GM18499 (cell line): ENCODE results near the gene PIP4K2C.

ENCODE experiments used
- ATAC-seq: cut with Tn5 transposase; IDR thresholded peaks from one replicate; pipeline ENCODE4 v1.9.1; 2021; ENCODE audit warnings: moderate number of reproducible peaks; ENCODE audit not compliant: insufficient read depth, unreplicated experiment

PIP4K2C gene

DNA sequence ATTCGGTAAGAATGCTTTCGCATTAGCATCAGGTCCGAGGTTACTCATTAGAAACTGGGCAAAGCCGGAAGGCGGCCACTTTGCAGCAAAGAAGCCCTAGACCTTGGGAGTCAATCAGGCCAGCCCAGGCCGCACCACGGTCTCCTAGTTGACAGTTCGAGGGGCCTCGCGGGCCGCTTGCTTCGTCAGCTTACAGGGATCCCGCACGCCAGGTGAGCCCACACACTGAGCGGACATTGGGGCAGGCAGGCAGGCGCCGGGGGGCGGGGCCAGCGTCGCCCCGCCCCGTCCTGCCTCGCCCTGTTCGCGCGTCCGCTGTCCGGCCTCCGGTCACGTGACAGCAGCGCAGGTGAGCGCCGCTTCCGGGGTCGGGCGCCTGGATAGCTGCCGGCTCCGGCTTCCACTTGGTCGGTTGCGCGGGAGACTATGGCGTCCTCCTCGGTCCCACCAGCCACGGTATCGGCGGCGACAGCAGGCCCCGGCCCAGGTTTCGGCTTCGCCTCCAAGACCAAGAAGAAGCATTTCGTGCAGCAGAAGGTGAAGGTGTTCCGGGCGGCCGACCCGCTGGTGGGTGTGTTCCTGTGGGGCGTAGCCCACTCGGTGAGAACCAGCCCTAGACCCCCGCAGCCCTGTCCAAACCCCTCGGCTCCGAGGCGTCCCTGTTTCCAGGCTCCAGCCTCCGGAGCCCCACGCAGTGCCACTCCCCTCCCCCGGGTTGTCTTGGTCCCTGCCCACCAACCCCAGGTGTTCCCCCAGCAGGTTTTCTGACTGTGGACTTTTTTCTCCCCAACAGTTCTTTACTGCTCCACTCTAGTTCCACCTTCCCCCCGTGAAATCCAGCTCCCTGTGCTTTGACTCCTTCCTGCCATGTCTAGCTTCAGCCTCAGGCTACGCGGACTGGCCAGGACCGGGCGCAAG, at the start of gene PIP4K2C:
Gene PIP4K2C, plus strand, starts transcription at position 329 of the 918 bp plus-strand sequence. Its CDS starts 98 bp downstream, at position 427.
- ATAC-seq: no peak

DNA sequence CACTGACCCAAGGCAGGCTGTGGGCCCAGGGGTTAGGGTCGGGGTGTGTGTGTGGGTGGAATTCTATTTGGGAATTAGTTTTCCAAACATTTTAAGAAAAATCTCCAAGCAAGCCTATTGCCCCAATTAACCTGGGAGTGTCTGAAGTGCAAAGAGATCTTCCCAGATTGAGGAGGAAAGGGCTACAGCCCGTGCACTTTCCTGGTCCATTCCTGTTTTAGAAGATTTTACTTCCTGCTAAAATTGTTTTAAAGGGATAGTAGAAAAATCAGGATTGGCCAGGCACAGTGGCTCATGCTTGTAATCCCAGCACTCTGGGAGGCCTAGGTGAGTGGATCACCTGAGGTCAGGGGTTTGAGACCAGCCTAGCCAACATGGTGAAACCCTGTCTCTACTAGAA, 49.3 kb upstream of the PIP4K2C start:
- no peak for ATAC-seq

DNA sequence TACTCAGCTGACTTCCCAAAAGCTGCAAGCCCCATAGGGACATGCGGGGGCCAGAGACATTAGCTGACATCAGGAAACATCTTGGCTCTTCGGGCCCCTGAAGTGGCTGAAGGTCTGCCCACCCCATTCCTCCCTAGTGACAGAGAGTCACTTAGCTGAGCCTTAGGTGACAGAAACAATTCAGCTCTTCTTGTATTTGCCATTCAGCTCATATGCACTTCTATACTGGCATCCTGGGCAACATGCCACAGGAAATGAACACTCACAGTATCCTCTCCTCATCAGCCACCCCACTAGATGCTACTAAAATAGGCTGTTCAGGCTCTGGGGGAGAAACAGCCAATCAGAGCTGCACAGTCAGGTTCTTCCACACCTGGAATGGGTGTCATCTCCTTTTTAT, 47.4 kb upstream of the PIP4K2C start:
- no peak for ATAC-seq

DNA sequence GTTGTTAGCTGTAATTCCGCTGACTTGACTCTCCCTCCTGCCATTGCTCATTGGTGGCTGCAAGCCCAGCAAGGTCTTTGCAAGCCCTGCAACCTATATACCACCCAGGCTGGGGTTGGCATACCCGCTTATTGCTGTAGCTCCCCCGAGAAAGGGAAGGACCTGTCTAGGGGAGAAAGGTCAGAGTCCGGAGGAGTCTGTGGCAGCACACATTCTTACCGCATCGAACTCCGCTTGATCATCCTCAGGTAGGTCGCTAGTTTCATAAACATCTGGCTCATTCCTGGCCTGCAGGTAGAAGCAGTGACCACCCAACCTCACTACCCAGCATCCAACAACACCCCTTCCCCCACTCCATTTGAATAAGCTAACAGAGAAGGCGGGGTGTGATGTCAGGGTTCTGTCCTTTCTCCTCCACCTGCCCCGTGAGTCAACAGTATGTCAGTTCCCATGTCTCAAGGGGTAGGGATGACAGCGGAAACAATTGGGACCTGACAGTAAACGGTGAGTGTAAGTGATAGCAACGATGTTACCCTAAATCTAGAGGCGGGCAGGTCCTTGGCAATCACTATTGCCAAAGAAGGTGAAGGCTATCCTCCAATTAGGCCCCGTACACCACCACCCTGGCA, 45.1 kb upstream of the PIP4K2C start:
- no peak for ATAC-seq

DNA sequence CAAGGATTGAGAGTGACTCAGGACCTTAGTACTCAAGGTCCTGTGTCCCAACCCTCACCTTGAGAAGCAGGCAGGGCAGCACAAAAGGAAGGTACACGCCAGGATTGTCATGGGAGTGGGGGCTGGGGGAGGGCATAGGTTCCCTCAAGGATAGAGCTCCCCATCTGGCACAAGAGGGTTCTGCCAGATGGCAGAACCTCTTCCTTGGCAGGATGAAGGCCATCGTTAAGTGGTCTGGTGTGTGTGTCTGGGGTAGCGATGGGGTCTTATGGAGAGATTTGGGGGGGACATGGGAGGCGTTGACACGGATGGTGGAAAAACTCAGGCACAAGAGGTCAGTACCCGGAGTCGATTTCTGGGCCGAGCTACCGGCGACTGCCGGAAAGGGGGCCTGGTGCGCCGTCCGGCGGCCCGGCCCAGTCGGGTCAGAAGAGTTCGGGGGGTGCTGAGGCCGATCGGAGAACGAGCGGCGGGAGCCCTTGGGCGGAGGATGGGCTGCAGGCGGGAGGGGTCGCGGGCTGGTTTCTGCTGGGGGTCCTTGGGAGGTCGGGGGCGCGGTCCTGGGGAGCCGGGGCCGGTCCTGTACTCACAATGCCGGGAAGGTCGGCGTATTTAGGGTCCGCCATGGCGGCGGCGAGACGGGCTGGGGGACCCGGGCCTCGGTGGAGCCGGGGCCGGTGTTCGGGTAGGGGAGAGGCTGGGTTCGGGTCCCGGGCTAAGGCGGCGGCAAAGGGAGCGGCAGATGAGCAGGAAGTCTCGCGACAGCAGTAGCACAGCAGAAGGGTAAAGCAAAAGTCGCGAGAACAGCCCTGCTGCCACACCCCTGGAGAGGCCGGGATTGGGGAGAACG, 44.3 kb upstream of the PIP4K2C start, which contains the start of gene DCTN2:
Gene DCTN2, minus strand, starts transcription at position 755 of the 850 bp plus-strand sequence. Its CDS starts 129 bp downstream, at position 626.
- ATAC-seq: peak; percentile 97

DNA sequence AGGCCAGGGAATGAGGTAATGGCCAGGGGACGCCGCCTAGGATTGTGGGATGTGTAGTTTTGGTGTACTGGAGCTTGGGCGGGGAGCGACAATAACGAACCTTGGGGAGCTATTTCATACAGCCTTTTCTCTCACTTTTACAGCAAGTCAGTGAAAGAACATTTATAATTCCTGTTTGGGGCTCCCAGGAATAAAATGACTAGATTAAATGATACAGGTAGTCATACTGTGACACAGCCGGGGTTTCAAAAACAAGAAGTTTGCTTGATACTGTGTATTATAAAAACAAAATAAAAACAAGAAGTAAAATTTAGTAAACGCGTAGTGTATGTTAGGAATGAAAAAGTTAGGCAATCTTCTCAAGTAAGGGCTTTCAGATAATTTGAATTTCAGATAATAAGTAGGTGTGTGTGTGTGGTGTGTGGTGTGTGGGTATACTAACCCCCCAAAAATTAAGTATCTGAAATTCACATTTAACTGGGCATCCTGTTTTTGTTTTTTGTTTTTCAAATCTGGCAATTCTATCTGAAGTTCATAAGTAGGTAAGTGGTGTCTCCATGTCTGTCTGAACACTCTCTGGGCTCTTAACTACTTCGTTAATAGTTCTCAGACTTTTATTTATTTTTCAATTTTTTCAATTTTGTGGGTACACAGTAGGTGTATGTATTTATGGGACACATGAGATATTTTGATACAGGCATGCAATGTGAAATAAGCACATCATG, 43.5 kb upstream of the PIP4K2C start:
- ATAC-seq: no peak

DNA sequence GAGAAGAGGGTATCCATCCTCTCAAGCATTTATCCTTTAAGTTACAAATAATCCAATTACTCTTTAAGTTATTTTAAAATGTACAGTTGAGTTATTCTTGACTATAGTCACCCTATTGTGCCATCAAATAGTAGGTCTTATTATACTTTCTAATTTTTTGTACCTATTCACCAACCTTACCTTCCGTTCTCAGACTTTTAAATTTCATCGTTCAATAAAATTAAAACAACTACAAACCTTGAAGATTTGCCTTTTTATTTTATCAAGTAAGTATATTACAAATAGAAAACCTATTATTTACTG, 43.0 kb upstream of the PIP4K2C start:
- ATAC-seq: no peak

DNA sequence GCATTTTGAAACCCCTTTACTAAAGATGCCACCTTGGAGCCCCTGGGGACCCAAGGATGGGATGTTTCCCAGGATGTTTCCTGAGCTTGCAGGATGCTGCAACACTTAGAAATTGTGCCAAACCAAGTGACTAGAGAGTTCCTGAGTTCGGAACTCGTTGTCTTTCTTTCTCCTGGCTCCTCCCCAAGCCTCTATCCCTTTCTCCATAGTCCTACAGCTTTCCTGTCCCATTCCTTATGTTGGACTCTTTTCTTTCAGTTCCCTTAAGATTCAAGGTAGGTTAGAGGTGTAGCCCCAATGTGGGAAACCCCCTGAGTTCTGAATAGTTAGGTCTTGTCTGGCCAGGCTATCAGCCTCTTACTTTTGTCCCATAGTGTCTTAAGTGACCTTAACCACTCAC, 42.5 kb upstream of the PIP4K2C start:
- ATAC-seq: no peak

DNA sequence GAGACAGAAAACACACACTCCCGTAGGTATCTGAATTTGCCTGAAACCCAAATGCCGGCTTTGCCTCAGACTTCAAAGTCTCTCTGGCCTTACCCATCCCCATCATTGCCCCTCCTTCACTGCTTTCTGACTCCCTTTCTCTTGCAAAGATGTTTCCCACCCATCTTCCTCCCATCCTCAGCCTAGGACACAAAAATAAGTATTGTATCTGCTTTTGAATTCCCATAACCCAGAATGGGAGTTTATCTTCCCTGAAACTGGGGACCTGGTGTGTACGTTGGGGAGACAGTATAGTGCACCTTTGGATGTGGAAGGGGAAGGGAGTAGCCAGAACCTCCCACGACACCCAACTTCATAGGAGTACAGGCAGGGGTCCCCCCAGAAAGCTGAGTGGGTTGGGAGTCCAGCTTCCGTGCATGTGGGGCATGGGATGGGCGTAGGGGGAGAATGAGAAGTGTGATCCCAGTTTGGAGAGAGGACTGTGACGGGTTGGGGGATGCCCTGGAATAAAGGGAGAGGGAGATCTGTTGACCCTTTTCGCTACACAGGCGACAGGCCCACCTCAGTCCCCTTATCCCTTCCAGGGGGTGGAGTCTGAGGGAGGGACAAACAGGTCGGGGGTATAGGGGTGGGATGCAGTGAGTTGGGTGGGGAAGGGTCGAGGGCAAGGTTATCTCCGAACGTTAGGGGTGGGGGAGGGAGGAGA, 41.6 kb upstream of the PIP4K2C start:
- no peak for ATAC-seq

DNA sequence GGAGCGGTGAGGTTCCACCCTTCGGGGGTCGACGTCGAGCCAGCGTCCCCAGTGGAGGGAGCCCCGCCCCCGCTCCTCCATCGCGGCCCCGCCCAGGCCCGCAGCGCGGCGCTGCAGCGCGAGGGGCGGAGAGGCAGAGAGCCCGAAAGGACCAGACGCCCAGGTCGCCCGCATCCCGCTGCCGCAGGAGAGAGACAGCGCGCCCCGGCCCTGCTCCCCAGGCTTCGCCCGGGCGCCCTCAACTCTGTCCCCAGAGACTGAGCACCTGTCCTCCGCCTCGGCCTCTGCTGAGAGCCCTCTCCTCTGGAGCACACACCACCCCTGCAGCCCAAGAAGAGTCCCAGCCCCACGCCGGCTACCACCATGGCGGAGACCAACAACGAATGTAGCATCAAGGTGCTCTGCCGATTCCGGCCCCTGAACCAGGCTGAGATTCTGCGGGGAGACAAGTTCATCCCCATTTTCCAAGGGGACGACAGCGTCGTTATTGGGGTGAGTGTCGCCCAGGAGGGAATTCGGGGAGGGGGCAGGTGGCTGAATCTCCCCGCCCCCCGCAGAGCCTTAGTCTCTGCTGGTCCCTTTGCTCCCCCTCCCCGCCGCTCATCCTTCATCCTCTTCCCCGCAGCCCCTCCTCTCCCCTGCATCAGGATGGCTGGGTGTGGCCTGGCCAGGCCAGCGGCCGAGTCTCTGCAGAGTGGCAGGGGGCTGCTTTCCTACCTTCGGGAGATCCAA, 40.9 kb upstream of the PIP4K2C start, which contains the start of gene KIF5A:
Gene KIF5A, plus strand, starts transcription at position 136 of the 732 bp plus-strand sequence. Its CDS starts 228 bp downstream, at position 364.
- no peak for ATAC-seq

DNA sequence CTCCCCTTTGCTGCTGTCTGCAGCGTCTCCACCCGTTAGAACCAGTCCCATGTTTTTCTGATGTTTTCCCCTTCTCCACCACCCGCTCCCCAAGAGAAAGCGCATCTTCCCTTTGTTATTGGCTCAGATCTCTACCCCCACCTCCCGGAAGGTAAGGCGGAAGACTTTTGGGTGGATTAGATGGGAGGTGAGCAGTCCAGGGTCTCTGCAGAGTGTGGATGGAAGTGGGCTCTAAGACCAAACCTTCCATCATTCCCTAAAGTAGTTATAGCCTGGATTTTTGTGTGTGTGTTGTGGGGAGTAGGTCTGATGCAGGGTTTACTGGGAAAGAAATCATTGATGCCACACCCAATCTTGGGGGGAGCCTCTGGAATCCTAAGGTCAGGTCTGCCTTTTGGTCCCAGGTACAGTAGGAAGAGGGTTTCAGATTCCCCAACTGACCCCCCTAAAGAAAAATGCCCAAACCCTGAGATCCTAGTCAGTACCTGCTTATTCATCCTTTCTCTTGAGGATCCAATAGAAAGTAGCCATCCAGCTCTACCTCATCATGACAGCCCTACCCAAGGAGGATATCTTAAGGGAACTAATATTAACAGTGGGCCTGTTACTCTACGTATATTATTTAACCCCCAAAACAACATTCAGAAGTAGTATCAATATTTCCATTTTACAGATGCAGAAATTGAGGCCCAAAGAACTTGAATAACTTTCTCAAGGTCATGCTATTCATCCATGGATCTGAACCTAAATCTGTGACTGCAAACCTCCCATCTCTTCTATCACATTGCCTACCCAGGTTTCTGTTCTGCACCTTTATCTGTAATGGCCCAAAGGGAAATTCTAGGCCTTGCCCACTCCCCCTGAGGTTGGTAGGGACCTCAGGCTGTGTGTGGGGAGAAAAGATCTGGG, 40.1 kb upstream of the PIP4K2C start:
- no peak for ATAC-seq

DNA sequence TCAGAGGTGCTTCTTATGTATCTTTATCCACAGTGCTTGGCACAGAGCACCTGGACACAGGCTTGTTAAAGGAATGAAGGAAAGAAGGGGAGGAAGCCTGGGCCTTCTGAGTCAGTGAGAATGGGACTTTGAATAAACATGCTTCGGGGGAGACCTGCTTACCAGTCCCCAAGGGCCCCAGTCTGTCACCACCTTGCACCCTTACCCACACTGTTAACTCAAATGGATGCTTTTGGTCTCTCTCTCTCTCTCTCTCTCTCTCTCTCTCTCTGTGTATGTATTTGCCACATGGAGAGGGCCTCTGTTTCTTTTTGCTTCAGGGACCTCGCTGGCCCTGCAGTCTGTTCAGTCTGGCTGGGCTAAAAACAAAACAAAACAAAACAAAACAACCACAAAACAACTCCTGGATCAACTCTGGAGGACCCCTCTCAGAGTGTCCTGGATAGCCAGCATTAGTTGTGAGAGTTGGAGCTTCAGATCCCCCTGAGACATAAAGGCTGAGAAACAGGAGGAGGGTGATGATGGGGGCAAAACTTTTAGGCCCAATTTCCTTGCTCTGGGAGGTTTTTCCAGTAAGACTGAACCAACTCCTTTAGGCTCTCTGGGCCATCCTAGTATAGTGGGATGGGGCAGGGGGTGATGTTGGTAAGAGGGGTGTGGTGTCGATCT, 39.2 kb upstream of the PIP4K2C start:
- no peak for ATAC-seq

DNA sequence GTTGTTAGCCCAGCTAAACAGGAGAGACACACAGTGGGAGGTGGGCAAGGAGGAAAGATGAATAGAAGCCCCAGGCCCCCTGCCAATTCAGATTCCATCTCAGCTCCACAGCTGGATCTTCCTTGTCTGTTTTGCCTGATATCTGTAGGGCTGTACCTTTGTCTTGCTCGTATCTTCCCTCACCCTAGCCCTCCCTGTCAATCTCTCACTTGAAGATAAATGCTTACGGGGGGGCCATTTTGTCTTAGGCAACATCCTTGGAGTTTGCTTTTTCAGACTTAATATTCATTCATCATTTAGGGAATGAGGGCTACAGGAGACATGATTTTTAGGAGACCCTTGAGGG, 38.7 kb upstream of the PIP4K2C start:
- ATAC-seq: no peak

DNA sequence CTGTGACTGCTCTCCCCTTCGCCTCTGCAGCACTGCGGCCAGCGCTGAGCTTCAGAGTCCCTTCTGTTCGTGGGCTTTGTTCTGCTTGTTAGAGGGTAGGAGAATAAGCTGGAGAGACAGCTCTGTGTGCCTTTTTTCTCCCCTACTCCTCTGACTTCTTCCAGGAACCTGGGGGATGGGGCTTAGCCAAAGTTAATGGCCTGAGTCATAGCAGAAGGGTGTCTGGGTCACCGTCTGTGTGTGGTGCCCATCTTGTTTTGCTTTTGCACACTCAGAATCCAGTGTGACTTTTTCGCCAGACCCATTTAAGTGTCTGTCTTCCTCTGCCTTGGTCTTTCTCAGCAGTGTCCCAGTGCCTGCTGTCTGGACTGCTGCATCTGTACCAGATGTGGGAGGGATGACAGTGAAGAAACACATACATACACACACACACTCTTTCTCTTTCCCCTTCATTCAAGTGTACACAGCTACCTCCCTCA, 38.1 kb upstream of the PIP4K2C start:
- ATAC-seq: no peak

DNA sequence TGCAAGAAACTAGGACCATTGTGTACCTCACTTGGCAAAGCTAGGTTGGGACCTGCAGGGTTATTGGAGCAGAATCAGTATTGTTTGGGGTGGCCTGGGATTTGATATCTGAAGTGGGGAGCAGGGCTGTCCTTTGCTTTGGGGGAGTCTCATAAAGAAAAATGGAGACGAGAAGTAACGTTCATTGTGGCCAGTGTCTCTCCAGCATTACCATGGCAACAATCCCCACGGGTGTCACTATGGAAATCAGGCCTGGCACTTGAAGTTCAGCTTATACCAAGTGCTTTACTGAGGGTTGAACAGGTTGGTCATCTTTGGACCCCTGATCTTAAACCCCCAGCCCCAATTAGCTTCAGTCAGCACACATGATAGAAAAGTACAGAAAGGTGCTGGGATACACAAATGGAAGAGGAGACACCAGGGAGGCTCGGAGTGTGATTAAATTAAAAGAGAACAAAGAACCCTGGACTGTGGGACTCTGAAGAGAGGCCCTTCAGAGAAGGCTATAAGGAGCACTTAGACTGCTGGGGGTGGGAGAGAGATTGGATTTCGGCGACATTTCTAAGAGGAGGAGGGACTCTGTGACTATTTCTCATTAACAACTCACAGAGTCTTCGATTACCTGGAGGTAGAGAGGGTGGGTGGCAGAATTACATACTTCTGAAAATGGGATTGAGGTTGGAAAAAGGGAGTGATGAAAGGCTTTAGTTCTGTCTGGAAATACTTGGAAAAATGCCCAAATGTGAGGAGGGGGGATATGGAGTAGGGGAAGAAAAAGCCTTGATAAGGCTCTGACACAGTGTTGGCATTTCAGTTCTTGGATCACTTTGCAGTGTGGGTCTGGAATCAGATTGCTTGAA, 37.4 kb upstream of the PIP4K2C start:
- ATAC-seq: no peak

DNA sequence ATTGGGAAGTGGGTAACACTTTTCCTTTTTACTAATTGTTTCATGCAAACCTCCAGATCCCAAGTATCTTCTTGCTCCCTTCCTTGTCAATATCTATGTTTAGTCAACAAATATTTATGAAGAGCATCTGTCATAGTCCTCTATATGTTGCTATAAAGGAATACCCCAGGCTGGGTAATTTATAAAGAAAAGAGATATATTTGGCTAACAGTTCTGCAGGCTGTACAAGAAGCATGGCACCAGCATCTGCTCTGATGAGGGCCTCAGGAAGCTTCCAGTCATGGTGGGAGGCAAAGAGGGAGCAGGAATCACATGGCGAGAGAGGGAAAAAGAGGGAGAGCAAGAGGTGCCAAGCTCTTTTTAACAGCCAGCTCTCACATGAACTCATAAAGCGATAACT, 36.5 kb upstream of the PIP4K2C start:
- no peak for ATAC-seq
